Activated effector memory CD4-positive, alpha-beta T cell treated with Interleukin-2 at 50 U/mL for 16 hours (primary cell): ENCODE measurements around the gene DIP2C.
"Not testable (repeated sequence)": the region's sequence is repeated elsewhere in the genome, so short reads cannot be mapped to it uniquely, and the experiment has no call there.

Experiments
- DNase-seq: peaks from one replicate; pipeline ENCODE4 v3.0.0-alpha.2; 2020

Gene DIP2C

DNA sequence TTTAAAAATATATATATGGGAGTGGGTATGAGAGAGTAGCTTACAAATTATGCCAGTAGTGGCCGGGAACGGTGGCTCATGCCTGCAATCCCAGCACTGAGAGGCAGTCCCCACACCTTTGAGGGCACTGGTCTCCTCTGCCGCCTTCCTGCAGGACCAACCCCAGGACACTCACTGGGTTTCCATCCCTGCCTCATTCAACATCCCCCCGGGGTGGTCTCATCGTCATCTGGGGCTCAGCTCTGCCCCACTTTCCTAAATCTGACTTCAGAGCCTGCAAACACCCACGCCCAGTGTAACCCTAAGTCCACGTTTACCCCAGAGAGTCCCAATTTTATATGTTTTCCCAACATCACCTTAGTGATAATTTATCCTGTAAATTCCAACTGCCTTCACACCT lies 96.5 kb downstream of the DIP2C start:
- DNase-seq: no peak

DNA sequence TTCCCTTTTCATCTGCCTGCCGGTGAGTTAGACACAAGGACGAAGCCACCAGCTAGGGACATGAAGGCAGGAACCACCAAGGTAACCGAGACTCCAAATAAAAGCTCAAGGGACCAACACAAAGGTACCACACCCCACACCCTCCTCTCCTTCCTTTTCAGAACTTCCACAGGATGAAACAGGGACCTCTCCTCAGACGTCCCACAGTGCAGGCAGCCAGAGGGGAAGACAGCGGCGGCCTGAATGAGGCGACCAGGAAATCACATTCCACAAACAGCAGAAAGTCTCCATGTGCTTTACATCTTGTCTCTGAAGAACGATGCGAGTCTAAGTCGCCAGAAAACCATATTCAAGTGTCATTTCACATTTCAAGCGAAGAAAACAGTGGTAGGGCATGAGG lies 97.8 kb downstream of the DIP2C start:
- DNase-seq: no peak

DNA sequence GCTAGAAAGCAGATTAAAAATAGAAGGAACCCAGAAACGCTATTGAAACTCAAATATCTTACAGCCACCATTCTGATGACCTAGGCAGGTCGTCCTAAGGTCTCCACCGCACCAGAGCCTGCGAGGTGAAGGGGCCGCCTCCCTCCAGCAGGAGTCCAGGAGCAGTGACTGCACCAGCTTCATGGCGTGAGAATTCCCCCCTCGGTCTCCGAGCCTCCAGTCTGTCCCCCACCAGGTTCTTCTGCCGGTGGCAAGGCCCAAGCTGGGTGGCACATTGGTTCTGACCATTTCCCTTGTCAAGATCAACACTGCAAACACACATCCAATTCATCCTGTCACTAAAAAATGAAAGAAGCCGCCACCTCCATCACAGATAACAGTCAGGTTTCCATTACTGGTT lies 98.7 kb downstream of the DIP2C start:
- no peak for DNase-seq

DNA sequence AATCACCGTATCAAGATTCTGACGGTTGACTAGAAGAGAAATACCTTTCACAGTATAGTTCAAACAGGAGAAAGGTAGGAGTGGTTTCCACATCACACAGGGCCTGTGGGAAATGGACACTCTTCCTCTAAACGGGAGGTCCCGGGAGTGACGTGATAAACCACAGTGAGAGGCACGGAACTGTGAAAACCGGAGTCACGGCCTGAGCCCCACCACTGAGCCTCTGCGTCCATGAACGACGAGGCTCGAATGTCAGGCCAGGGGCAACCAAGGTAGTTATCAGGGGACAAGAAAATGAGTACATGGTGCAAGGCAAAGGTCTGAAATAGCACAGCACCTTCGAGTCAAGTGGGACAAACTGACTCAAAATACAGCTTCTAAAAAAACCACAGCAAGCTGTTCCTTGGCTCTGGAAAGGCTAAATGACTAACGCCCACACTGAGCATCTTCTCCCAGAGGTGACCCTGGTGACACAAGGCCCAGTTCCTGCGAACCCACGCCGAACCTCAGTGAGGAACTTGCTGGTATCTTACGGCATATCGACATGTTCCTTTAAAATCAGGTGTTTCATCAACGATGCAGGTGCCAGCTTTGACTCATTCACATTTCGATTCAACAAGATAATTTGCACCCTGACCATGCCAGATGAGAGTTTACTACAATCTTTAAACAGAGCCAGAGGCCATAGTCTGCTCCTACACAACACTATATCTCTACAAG lies 99.3 kb downstream of the DIP2C start:
- no peak for DNase-seq

DNA sequence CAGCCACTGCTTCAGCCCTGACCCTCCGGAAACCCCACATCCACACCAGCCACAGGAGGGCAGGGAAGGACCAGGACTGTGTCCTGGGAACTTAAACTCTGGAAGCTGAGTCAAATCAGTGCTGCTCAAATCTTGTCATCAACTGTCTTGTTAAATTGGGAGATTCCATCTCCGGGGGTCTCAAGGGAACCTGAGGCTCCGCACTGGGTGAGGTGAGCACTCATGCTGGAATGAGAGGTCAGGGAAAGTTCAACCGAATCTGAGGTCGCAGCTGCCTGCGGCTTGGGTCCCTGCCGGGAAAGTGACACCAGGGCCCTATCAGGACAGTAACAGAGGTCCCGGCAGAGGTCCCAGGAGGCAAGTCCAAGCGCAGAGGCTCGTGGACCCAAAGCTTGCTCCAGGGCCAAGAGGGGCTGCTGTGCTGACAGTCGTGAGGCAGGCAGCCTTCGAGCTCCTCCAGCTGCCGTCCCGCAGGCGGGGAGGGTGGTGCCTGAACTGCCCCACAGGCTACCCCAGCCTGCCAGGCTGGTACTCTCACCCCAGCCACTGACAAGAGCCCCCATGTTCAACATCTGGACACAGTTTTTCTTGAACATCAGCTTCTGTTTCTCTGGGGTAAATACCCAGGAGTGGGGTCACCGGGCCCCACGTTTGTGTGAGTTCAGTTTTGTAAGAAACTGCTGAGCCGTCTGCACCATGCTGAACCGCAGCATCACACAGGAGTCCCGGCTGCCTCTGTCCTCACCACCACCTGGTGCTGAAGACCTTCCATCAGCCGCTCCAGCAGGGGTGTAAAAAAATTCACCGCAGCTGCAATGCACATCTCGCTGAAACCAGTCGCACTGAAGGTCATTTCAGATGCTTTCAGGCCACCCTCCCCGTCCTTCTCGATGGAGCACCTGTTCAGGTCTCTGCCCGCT lies 101.0 kb downstream of the DIP2C start:
- DNase-seq: no peak

DNA sequence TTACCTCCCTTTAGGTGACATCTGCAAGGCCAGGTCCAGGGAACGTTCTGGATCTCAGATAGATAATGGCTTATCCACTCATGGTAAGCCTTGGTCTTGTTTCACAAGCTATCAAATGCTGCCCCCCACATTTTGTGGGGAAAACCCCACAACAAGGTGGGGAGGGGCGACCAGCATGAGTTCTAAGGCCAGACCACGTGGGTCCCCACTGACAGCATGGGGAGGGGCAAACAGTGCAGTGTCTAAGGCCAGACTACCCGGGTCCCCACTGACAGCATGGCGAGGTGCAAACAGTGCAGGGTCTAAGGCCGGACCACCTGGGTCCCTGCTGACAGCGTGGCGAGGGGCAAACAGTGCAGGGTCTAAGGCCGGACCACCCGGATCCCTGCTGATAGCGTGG lies 102.8 kb downstream of the DIP2C start:
- no peak for DNase-seq

DNA sequence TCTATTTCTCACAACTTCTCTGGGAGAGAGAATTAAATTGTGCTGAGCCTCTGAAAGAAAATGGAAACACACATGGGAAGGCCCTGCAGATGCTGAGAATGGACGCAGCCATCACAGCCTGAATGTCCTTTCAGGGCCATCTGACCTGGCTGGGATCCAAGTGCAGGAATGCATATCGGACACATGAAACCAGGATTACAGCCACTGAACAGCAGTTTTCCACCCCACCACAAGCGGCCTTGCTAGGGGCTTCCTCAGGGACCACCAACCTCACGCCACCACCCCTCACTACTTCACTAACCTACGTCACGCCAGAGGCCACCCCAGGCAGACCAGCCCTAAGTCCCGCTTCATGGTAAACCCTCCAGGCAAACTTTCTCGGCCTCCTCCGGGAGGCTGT lies 103.3 kb downstream of the DIP2C start:
- DNase-seq: no peak

DNA sequence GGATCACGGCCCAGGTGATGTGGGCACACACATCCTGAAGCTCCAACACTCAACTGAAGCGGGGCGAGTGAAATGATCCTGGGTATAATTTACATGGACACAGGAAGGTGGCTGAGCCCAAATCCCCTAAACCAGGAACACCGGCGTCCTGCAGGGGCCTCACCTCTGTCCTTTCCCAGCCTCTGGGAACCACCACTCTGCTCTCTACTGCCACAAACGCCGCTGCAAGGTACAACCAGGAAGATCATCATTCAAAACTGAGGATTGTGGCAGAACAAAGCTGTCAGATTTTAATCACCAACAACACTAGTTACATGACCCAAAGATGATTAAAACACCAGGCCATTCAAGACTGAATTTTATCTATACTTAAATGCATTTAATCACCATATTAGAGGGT lies 104.0 kb downstream of the DIP2C start:
- DNase-seq: no peak

DNA sequence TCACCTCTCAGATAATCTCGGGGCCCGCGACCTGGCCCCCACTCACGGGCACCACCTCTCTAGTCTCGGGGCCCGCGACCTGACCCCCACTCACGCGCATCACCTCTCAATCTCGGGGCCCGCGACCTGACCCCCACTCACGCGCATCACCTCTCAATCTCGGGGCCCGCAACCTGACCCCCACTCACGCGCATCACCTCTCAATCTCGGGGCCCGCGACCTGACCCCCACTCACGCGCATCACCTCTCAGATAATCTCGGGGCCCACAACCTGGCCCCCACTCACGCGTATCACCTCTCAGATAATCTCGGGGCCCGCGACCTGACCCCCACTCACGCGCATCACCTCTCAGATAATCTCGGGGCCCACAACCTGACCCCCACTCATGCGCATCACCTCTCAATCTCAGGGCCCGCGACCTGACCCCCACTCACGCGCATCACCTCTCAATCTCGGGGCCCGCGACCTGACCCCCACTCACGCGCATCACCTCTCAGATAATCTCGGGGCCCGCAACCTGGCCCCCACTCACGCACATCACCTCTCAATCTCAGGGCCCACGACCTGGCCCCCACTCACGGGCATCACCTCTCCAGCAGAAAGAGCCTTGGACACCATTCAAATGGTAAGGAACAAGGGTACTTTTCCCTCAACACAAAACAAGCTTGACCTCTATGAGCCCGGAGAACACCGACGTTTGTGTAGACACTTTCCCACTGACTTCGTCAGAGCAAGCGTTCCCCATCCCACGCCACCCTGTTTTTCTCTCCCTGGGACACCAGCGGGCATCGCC lies 104.8 kb downstream of the DIP2C start:
- not testable (repeated sequence) for DNase-seq

DNA sequence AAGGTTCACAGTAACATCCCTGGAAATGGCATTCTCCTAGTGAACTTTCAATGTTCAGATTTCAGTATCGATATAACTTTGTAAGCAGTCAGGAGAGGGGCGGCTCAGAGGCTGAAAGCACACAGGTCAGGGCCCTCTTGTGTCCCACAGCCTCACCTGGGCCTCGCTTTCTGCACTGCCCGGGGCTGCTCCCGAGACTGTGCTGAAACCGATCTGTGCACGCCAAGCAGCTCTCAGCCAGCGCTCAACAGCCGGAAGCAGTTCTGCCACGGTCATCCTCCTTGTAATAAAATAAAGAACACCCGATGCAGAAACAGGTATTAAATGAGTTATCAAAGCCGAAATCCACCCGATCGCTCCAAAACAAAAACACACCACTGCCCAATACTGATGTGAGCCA lies 106.0 kb downstream of the DIP2C start:
- DNase-seq: no peak

DNA sequence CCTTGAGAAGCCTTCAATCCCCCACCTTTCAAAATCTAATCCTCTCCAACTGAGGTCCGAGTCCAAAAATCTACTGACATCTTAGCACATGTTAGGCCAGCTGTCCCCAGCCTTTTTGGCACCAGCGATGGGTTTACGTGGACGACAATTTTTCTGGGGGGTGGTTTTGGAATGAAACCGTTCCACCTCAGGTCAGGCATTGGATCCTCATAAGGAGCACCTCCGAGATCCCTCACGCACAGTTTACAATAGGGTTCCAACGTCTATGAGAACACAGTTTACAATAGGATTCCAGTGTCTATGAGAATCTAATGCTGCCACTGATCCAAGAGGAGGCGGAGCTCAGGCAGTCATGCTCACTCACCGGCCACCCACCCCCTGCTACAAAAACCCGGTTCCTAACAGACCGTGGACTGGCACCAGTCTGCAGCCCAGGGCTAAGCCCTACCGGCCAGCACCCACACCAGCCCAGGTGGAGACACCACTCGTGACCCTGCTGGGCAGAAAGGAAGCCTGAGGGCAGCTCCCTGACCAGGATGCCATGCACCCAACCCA lies 107.6 kb downstream of the DIP2C start:
- DNase-seq: no peak

DNA sequence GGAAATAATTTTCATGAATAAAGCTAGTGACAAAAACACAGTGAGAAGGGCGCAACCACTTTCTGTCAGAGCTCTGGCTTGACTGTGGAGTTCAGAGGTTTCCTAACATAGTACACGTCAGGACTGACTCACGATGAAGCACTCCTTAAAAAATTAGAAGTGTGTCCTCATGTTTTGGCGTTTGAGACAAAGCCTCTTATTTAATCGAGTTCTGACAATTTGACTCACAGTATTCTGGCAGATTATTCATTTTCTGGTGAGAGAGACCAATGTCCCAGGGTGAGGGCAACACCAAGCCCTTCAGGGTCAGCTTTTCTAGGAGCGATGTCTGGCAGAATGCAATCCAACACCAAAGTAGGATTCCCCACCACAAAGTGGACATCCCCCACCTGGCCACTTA lies 108.7 kb downstream of the DIP2C start:
- DNase-seq: no peak

DNA sequence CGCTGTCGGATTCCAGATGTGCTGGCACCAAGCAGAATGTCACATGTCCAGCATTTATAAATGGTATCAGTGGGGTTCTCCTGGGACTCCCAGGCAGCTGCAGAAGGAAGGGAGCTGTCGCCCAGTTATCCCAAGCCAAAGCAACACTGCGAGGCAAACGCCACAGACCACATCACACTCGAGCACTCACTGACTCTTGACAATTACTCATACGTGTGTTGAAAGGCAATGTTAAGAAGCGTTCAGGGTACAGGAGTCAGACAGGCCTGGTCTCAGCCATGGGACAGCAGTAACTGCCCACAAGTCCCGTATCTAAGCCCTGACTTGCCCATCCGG lies 113.4 kb downstream of the DIP2C start:
- DNase-seq: no peak

DNA sequence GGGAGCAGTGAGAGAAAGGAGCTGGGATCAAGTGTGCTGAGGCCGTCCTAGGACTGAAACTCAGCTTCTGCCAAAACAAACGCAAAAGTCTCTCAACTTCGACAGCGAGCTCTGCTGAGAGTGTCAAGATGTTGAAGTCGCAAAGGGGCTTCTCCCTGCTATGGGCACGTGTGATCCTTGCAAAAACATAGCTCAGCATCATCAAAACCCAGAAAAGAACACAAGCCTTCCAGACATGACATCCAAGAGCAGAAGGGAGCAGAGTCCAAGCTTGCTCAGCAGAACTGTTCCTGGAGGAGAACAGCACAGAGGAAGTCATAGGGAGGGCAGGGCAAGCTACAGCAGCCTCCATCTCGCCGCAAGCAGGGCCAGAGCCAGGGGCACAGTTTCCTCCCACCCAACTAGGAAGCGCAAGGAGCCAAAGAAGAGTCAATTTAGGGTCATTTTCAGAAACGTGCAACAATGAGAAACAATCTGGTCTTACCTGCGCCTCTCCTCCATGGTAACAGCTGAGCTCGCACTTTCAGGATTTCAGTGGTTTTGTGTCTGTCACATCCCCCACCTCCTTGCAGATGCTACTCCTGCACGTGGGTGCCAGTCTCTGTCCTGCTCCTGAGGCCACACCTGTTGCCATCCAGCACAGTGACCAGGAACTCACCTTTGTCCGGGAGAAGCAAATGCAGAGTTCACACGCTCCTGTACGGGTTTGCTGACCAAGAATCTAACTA lies 113.9 kb downstream of the DIP2C start:
- no peak for DNase-seq

DNA sequence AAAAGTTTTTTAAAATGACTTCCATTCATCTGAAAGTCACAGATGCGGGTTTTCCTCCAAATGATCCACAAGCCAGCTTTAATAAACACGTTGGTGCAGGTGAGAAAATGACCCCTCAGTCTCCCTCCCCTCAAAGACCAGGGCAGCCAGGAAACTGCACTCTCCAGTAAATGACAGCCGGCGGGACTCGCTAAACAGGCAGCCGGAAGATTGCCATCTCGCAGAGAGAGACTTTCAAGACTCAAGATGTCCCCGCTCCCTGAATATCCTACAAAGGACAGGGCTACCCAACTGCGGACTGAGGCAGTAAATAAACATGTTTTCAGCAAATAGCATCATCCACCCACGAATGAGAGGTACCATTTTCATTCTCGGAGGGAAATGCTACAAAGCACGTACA lies 116.8 kb downstream of the DIP2C start:
- DNase-seq: no peak

DNA sequence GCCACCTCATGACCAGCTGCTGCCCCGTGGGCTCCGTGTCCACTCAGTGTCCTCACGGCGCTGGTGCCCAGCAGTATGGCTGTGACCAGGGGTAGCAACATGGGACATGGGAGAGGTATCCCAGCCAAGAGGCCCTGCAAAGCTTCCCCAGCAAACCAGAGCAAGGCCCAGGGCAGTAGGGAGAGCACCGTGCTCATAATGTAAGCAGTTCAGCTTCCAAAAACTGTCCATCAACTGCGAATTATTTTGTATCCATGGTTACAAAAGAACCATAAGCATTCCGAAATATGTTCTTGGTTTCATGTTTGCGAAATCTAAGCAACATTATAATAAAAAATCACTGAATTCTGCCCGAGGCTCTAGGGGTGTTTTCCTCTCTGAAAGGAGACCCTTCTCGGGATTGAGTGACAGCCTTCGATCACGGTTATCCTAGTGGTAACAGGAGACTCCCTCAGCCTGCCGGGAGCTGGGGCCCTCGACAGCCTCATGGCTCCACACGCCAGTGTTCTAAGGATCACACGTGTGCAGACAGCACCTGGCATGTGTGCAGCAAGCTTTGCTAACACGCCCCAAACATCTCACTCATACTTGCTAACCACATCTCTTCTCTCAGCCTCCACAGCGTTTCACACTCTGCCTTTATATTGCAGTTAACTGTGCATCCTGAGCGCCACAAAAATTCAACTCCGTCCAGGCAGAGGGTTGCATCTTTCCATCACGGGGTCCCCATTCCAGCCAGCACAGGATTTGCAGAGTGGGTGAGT lies 117.6 kb downstream of the DIP2C start:
- DNase-seq: no peak

DNA sequence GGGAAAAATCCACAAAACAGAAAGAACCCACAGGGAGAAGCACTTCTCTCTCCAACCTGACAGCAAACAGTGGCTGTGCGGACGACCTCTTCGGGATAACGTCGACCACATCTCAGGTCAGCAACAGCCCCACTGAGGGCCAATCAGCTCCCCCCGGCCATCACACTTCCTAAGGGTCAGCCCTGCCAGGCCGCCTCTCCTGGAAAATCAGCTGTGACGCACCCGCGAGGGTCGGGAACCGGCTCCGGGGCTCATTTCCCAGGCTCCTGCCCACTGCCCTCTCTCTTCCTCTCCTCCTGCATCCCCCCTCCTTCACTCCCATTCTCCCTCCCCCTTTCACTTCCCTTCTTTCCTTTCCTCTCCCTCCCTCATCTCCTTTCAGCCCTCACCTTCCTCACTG lies 118.3 kb downstream of the DIP2C start:
- no peak for DNase-seq

DNA sequence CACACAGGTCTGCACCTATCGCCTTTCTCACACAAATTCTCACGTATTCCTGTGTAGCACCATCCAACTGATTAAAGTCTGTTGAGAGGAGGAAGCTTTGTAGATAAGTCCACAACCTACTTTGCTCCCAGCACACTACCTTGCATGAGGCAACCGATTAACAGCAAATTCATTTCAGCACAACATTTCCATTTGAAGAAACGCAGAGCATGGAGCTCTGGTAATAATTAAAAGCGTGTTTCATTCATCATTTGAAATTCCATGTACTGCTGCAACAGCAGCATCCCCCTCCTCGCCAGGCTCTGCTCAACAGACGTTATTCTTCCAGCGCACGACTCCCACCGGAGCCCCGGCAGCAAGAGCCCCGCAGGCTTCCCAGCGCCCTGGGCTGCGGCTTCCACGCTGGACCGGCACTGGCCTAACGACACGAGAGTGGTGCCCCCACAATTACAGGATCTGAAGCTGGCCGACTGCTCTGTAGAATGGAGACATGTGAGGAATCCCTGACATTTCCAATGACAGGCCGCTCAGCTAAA lies 118.8 kb downstream of the DIP2C start:
- DNase-seq: no peak

DNA sequence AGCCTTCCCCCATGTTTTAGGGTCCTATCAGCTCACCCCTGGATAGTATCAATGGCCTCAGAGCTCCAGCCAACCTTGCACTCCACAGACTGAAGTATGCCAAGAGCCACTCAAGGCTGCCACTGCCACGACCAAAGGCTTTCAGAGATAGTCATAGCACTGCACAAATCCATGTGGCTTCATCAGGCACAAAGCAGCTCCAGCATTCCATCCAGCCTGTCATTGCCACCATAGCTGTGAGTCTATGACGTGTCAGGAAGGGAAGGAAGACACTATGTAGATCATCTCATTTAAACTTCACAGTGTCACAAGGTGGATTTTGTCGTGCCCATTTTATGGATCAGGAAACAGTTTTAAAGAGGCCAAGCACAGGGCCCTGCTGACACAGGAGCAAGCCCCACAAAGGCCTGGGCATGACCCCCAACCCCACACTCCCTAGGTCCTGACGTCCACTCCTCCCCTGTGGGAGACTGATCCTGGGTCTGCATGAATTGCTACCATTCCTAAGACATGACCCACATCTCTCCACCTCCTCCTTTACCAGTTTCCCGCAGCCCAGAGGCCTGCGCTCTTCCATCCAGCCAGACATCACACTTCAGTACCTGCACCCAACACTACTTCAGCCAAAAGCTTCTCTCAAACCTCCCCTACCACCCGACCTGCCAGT lies 119.4 kb downstream of the DIP2C start:
- DNase-seq: no peak

DNA sequence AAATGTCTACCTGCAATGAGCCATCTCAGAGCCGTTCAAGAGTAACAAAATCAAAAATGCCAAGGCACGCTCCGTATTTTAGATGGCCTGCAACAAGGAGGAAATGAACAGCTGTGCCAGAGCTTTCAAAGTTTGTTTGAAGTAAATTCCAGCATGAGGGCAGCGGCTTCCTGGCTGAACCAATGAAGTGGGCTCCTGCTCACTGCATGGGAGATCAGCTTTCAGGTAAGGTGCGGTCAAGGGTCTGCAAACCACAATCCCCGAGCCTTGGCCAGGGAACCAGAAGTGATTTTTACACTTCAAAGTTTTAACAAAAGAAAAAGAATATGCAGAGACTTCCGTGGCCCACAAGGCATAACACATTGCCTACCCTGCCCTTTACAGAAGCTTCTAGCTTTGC lies 120.6 kb downstream of the DIP2C start:
- DNase-seq: no peak

DNA sequence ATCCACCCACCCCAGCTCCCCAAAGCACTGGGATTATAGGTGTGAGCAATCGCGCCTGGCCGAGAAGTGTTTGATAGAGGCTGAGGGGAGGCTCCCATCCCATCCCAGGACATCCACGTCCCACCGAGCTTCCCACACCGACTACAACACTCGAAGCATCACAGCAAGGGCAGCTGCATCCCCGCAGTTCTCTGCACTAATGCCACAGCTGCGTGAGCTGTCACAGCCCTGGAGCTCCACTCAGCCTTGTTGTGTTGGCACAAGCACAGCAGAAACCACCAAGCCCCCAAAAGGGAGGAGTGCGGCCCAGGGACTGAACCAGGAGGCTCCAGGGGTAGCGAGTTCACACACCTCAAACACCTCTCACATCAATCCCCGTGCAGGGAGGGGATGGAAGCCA lies 121.6 kb downstream of the DIP2C start:
- no peak for DNase-seq
